CD4-positive, alpha-beta T cell treated with Interleukin-10 for 1 hour (primary cell): Measurements from ENCODE around the gene SCN8A.
"Not testable (repeated sequence)": the region's sequence is repeated elsewhere in the genome, so short reads cannot be mapped to it uniquely, and the experiment has no call there.

Experiments
- DNase-seq: peaks from one replicate; pipeline ENCODE4 v3.0.0-alpha.2; 2020

SCN8A gene

GRCh38 chr12:51774933-51775332 lies 183.9 kb downstream of the SCN8A start:
- DNase-seq: no peak

GRCh38 chr12:51777457-51777856 lies 186.4 kb downstream of the SCN8A start:
- no peak for DNase-seq

DNA sequence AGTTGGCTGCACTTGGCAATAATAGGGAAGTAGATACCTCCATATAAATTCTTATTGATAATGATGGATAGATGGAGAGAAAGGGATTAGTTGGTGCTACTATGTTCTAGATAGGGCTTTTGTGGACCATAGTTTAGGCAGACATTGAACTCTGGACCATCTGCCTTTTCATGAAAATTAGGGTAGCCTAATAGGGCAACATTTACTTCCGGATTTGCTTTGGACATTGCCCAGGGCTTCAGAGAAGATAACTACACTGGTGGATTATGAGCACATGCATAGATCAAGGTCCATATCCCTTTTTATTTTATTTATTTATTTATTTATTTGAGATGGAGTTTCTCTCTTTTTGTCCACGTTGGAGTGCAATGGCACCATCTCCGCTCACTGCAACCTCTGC lies 186.9 kb downstream of the SCN8A start:
- no peak for DNase-seq

DNA sequence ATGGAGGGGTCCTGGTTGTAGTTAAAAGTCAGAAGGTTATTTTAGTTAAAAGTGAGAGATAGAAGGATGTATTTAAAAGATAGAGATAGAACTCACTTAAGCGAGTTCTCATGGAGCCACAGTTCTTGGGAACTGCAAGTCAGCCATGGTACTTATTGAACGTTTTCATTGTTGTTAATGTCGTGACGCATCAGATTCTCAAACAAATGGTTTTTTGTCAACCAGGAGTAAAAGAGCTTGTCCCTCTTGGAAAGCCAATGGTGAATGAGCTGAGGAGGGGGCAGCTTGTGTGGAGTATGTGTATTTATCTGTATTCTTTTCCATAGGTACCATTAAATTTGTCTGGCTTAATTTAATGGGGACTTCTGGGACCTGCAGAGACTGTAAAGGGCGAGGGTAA lies 188.8 kb downstream of the SCN8A start:
- DNase-seq: no peak

- no peak for DNase-seq
These were observed 193.7 kb downstream of the SCN8A start for GRCh38 chr12:51784688-51785087.

- no peak for DNase-seq
These were observed 194.9 kb downstream of the SCN8A start for GRCh38 chr12:51785906-51786305.

DNA sequence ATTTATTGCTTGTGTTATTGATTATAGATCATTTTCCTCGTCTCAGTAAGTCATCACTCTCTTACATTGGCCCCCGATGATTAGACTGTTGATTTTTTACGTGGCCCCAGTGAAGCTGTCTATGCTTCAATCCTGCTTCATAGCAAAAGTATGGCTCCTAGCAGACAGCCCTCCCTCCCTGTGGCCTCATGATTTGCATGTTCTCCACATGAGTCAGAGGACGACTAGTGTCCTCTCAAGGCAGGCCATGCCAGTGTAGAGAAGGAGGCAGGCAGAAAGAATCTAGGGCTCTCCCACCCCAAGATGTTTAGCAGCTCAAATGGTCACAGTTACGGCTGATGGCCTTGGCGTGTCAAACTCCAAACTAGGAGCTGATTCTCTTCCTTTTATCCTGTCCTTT lies 197.8 kb downstream of the SCN8A start:
- no peak for DNase-seq

- DNase-seq: no peak
These were observed 201.4 kb downstream of the SCN8A start for GRCh38 chr12:51792417-51792816.

DNA sequence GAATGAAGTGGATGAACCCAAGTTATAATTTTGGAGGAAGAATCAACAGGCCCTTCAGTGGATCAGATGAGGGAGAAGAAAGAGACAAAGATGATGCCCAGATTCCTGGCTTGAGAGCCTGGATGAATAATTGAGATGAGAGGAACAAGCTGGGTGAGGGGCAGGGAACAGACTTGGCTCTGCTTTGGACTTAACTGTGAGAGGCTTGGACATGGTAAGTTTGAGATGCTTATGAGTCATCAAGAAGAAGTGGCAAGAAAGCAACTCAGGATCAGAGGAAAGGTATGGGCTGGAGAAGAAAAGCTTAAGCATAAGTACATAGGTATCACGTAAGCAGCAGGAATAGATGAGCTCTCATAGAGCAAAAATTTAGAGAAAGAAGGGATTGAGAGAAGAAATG lies 202.2 kb downstream of the SCN8A start:
- DNase-seq: no peak

DNA sequence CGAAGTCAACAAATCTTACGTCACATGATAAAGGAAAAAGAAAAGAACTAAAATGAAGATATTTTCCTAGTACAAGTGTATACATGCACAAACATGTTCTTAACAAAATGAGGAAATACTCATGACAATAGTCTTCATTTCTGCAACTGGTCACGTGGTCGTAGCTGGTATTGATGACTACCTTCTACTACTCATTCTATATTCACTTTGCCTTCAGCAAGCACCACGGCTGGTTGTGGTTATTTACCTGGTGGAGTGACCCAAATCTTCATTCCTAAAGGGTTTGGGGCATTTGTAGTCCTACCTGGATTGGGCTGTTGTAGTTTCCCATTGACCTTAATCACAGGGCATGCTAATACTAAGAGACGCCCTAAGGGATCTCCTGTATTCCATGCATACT lies 206.3 kb downstream of the SCN8A start:
- DNase-seq: no peak

- DNase-seq: not testable (repeated sequence)
These were observed 207.0 kb downstream of the SCN8A start for GRCh38 chr12:51798051-51798450.

- DNase-seq: no peak
These were observed 207.5 kb downstream of the SCN8A start for GRCh38 chr12:51798501-51798900.

GRCh38 chr12:51801027-51801426 lies 210.0 kb downstream of the SCN8A start:
- no peak for DNase-seq

GRCh38 chr12:51806896-51807295 lies 215.9 kb downstream of the SCN8A start:
- no peak for DNase-seq

DNA sequence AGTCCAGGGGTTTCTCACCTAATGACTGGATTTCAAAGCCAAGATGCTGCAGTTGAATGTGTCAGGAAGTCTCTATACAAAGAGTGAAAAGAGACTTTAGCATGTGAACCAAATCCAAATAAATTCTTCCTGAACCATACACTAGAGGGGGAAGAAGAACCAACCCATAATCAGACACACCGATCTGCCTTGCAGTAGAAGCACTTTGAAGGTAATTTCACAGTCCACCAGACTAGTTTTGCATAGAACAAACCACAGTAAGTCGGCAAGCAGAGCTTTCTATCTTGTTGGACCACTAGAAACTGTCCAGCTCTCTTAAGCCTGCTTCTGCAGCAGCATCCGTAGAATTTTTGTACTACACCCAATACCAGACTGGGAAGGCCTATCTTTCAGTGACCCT lies 218.2 kb downstream of the SCN8A start:
- DNase-seq: no peak

DNA sequence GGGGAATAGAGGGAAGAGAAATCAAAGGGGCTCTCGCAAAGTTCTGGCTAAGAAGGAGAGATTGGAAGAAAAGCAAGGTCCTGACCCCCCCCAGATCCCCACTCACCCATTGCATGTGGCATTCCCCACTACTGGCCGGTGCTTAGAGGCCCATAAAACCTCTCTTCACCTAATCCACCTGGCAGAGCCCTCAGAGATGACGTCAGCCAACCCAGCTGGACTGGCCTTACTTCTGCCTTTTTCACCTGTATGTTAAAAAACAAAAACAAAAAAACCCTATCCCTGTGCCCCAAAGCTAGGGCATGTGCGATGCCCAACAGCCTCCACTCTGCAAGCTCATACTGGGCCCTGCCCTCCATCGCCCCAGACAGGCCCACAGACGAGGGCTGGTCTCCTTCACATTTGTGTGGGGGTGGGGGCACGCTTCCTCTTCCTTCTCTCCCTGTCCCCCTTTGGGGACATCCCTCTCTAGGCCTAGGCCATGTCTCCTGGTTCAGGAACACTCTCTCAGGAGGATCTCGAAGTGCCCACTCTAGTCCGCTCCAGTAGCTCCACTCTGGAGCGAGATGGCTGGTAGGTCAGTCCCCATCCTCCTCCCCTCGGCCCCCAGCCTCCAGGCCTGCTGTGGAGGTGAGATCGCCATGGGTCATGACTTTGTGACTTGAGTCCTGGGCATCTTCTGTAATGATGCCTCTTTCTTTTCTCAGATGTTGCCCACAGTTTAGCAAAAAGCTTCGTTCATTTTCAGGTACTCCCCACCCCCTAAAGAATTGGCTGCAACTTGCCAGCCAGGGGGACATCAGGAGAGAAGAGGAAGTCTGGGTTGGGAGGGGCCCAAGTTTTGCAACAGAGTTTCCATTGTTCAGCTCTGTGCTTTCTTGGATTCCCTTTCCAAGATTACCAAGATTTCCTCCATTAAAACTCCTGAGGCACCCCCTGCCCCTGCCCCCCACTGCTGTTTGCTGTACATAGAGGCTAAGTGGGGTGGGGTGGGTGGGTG lies 220.5 kb downstream of the SCN8A start:
- DNase-seq: no peak

GRCh38 chr12:51812871-51813270 lies 221.8 kb downstream of the SCN8A start:
- DNase-seq: no peak

DNA sequence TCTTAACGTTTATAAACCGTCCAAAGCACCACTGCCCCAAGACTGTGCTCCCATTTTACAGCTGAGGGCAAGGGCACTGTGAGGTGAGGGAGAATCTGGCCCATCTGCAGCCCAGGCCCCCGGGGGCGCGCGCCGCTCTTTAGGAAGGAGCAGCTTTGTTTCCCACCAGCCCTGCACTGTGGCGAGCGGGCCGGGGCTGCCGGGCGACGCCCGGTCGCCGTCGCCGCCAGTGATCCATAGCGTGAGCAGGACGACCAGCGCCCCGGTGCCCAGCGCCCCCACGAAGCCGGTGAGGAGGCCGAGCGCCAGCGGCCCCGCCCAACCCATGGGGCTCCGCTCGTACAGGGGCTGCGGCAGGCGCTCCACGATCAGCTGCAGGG lies 222.9 kb downstream of the SCN8A start:
- no peak for DNase-seq

DNA sequence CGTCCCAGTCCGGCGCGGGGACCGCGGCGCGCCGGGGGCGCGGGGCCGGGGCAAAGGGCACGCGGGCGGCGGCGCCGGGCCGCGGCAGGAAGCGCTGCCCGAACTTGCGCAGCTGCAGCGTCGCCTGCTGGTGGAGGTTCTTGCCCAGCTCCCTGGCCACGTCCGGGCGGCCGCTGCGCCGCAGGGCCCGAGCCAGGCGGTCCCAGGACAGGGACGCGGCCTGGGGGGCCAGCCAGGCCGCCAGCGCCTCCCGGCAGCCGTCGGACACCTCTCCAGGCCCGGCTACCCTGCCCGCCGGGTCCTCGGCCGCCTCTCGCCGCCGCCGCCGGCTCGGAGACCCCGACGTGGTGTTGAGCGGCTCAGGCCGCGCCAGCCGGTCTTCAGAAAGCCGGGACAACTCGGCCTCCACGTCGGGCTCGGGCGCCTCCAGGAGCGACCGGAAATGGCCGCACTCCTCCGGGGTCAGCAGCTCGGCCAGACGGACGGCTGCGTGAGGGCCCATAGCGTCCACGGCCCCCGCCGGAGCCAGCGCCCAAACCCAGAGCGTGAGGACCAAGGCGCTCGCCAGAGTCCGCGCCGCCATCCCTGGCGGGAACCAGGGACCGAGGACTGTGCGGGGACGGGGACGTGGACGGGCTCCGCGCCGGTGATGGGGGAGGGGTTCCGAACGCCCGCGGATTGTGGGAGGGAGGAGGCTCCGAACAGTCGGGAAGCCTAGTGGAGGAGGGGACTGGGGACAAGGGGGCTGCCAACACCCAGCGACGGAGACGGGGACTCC lies 223.5 kb downstream of the SCN8A start:
- peak; percentile 73 for DNase-seq

- DNase-seq: no peak
These were observed 224.5 kb downstream of the SCN8A start for GRCh38 chr12:51815571-51815970.

- DNase-seq: no peak
These were observed 226.3 kb downstream of the SCN8A start for GRCh38 chr12:51817027-51817953.

GRCh38 chr12:51818086-51818485 lies 227.1 kb downstream of the SCN8A start:
- no peak for DNase-seq
